Stimulated activated CD8-positive, alpha-beta memory T cell treated with anti-CD3 and anti-CD28 coated beads, Interleukin-15, amount 100 ng/mL, for 1 hour (primary cell): ENCODE results near the gene CASK.

Experiments used
- DNase-seq: peaks from one replicate; pipeline ENCODE4 v3.0.0-alpha.2; 2020; ENCODE audit warnings: low read depth

The CASK gene

DNA sequence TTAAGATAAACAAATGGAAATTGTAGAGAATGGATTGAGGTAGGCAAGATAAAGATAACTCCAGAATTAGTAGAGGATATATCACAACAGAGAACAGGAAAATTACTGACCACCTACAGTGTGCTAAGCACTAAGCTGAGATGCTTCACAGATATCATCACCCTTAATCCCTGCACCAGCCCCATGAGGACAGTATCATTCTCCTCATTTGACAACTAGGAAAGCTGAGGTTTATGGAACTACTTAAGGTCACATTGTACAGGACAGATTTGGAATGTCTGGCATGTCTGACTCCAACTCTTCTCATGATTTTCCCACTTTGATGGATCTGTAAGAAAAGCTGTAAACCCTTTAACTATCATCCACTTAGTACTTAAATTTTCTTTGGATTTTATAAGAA lies 95.5 kb downstream of the CASK start:
- no peak for DNase-seq

DNA sequence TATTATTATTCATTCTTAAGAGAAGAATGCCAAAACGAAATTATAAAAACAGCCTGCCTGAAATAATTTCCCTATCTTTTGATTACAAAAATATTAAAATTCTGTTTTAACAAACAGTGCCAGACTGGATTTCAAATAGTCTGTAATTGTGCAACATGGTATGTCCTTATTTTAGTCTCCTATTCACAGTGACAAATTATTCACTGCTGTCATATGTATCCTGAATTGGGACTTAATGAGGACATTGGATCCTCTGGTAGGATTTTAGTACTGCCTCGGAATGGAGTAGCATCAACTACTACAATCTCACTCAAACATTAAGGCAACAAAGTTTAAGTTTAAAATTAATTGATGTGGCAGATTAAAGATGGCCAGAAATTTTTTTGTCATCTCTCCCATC lies 97.6 kb downstream of the CASK start:
- DNase-seq: no peak

- DNase-seq: no peak
These were observed 98.8 kb downstream of the CASK start for GRCh38 chrX:41824551-41824950.

DNA sequence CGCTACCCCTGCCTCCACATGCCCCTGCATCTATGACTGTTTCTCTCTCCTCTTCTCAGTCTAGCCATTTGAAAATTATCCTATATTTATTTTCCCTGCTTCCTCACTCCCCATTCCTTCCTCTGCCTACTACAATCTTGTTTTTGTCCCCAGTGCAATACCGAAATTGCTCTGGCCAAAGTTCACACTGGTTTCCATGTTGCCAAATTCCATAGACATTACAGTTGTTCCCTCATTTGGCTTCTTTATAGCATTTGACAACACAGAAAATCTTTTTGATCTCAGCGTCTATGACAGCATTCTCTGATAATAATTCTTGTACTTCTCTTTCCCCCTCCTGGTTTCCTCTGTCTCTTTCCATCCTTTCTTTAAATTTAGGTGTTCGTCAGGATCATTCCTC lies 100.0 kb downstream of the CASK start:
- no peak for DNase-seq

GRCh38 chrX:41822892-41823291 lies 100.5 kb downstream of the CASK start:
- DNase-seq: no peak

DNA sequence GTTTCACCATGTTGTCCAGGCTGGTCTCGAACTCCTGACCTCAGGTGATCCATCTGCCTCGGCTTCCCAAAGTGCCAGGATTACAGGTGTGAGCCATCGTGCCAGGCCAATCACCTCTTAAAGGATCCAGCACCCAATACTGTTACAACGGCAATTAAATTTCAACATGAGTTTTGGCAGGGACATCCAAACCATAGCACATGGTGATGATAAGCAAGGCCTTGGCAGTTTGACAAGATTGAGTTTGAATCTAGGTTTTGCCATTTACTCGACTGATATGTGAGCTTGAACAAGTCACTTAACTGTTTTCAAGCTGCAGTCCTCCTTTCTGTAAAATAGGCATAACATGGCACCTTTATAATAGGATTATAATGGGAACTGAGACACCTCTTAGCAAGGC lies 115.3 kb downstream of the CASK start:
- no peak for DNase-seq

DNA sequence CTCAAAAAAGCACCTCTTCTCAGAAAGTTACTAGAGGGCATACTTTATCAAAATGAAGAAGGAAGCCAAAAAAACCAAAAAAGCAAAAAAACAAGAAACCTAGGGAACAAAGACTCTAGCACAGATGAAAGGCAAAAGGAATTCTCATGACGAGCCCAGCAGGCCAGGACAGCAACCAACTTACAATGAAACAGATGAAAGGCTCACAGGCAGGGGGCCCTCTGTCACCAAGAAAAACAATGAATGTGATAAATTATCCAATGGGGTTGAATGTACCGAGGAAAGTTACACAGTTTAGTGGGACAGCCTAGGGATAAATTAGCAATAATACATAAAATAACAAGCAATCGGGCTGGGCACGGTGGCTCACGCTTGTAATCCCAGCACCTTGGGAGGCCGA lies 120.4 kb downstream of the CASK start:
- no peak for DNase-seq

GRCh38 chrX:41799661-41800060 lies 123.7 kb downstream of the CASK start:
- DNase-seq: no peak

- DNase-seq: no peak
These were observed 126.8 kb downstream of the CASK start for GRCh38 chrX:41796577-41796976.

DNA sequence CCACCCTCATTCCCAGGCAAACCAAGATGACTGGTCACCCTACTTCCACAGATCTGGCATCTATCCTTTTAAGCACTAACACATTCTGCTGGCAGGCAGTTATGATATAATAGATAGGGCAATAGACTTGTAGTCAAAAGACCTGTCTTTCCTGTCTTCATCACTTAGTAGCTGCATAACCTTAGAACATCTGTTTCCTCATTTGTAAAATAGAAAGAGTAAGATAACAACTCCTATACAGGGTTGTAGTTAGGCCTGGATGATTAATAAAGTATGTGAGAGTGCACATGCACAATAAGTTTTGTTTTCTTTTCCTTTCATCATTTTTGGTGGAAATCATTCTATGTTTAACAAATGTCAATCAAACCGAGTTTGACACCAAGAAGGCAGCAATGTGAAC lies 127.3 kb downstream of the CASK start:
- DNase-seq: no peak

DNA sequence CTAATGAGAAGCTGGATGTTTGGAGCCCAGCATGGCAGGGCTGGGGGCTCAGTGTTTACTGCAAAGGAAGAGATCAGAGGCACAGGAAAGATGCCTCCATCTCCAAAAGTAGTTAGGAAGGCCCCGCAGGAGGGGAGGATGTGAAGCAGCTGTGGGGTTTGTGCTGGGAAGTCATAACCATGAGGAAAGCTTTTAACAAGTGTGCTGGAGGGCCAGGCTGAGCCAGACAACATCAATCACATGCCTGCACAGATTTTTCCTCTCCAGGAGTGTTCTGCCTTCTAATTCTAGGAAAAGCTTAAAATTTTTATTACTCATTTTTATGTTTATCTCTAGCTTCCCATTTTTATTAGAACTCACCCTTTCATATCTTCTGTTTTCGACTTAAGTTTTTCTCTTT lies 134.0 kb downstream of the CASK start:
- no peak for DNase-seq

GRCh38 chrX:41785685-41786084 lies 137.7 kb downstream of the CASK start:
- no peak for DNase-seq

- no peak for DNase-seq
These were observed 141.9 kb downstream of the CASK start for GRCh38 chrX:41781500-41781899.

GRCh38 chrX:41779941-41780340 lies 143.4 kb downstream of the CASK start:
- DNase-seq: no peak

GRCh38 chrX:41779030-41779564 lies 144.3 kb downstream of the CASK start:
- DNase-seq: no peak

GRCh38 chrX:41761702-41762101 lies 161.7 kb downstream of the CASK start:
- DNase-seq: no peak

DNA sequence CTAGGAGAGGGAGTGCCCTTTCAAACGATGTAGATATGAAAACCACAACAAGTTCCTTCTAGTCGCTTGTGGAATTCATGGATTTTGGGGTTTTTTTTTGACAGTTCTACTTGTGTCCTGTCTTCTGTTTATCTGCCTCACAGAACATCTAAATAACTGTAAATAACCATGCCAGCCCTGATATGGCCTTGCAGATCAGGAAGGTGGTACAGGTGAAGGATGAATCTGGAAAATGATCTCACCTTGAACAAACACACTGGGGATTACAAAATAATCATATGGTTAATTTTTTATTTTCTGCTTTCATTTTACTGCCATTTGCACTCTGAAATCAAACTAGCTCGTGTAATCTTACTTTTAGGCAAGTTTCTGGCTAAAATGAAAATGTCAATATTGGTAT lies 162.2 kb downstream of the CASK start:
- no peak for DNase-seq

- no peak for DNase-seq
These were observed 163.5 kb downstream of the CASK start for GRCh38 chrX:41759817-41760216.

GRCh38 chrX:41758401-41758800 lies 165.0 kb downstream of the CASK start:
- DNase-seq: no peak

- no peak for DNase-seq
These were observed 172.6 kb downstream of the CASK start for GRCh38 chrX:41750716-41751115.

- no peak for DNase-seq
These were observed 183.5 kb downstream of the CASK start for GRCh38 chrX:41739871-41740270.

- DNase-seq: no peak
These were observed 186.3 kb downstream of the CASK start for GRCh38 chrX:41737065-41737464.

GRCh38 chrX:41734530-41734929 lies 188.8 kb downstream of the CASK start:
- no peak for DNase-seq

- no peak for DNase-seq
These were observed 189.4 kb downstream of the CASK start for GRCh38 chrX:41733939-41734338.

- DNase-seq: no peak
These were observed 191.1 kb downstream of the CASK start for GRCh38 chrX:41732260-41732659.
